ENCODE results near the gene ZBTB25. TPM values are rescaled to one million over a fixed set of nuclear protein-coding genes. Genes with fewer than 3 reads are reported as not detected.

Gene ZBTB25
- total RNA-seq, 4 donors from 2014 or later, result 4.8 to 10.2 (median 5.6) TPM

DNA sequence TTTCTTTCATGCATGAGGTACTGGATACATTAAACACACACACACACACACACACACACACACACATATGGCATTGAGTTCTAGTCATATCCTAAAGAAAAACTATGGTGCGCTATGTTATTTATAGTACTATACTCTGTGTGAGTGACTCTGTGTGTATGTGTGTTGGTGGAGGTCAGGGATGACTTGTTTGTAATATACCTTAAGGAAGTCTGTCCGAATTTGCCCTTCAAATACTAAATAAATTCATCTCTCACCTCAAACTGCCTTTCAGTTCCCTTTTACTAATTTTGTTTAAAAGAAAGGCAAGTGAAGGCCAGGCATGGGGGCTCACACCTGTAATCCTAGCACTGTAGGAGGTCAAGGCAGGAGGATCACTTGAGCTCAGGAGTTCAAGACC, 40.4 kb downstream of the ZBTB25 start:
- Histone ChIP-seq H3K27me3 (no peaks in the 10 kb centered on the region), H3K4me1 (peaks cover 5 to 29% (median 12%) of the 10 kb centered on the region in 4 donors), H3K36me3 (no peaks in the 10 kb centered on the region), H3K4me3 (no peak overlapping the region), H3K27ac (no peak overlapping the region), H3K9me3 (no peaks in the 10 kb centered on the region)
- in situ Hi-C loops (cut with MboI; ENCODE audit: low pct_ligation_motif_present in 1 of 4, low pct_unique_long_range_greater_than_20kb in 1 of 4, low sequenced_read_pairs in 3 of 4) (no loop called here), intact Hi-C loops (cut with DNase I; ENCODE audit: low total_unique reads) (no loop called here)
- TF ChIP-seq, protein P1, sequence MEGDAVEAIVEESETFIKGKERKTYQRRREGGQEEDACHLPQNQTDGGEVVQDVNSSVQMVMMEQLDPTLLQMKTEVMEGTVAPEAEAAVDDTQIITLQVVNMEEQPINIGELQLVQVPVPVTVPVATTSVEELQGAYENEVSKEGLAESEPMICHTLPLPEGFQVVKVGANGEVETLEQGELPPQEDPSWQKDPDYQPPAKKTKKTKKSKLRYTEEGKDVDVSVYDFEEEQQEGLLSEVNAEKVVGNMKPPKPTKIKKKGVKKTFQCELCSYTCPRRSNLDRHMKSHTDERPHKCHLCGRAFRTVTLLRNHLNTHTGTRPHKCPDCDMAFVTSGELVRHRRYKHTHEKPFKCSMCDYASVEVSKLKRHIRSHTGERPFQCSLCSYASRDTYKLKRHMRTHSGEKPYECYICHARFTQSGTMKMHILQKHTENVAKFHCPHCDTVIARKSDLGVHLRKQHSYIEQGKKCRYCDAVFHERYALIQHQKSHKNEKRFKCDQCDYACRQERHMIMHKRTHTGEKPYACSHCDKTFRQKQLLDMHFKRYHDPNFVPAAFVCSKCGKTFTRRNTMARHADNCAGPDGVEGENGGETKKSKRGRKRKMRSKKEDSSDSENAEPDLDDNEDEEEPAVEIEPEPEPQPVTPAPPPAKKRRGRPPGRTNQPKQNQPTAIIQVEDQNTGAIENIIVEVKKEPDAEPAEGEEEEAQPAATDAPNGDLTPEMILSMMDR (IDR thresholded peaks at IDR 0.05), result no peak
- no peak for TF ChIP-seq POLR2A (IDR thresholded peaks at IDR 0.05)
- no peak for TF ChIP-seq EP300 (IDR thresholded peaks at IDR 0.05; ENCODE audit: low read depth)
- TF ChIP-seq POLR2AphosphoS5 (IDR thresholded peaks at IDR 0.05), result no peak
- no peak for DNase-seq
- WGBS, 2 donors (ENCODE audit: low coverage in 1 of 2), result 83 to 85% methylated on average over 2 of the region's 2 CpGs

DNA sequence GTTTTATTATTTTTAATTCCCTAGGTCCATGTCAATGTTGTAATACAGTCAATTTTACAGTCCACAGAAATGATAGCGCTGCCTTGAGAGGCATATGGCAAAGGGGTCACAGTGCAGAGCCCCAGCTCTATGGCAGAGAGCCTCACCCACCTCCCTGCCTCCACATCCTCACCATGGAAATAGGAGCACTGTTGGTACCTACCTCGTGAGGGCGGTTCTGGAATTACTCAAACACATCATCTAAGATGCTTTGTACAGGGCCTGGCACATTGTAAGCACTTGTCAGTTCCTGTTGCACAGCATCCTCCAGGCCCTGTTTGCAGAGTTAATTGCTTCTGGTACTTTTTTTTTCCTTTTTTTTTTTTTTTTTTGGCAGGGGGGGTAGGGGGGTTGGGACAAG, 42.4 kb downstream of the ZBTB25 start:
- Histone ChIP-seq H3K36me3 (no peaks in the 10 kb centered on the region), H3K9me3 (no peaks in the 10 kb centered on the region), H3K27ac (no peak overlapping the region), H3K27me3 (no peaks in the 10 kb centered on the region), H3K4me3 (no peak overlapping the region), H3K4me1 (peaks cover 5 to 13% (median 6%) of the 10 kb centered on the region in 4 donors)
- in situ Hi-C loops (cut with MboI; ENCODE audit: low pct_ligation_motif_present in 1 of 4, low pct_unique_long_range_greater_than_20kb in 1 of 4, low sequenced_read_pairs in 3 of 4), result no loop called here
- no peak for TF ChIP-seq POLR2A (IDR thresholded peaks at IDR 0.05)
- no peak for TF ChIP-seq POLR2AphosphoS5 (IDR thresholded peaks at IDR 0.05)
- TF ChIP-seq, protein P1 (IDR thresholded peaks at IDR 0.05), result no peak
- TF ChIP-seq EP300 (IDR thresholded peaks at IDR 0.05; ENCODE audit: low read depth), result no peak
- 90 to 100% methylated on average over 2 to 3 of the region's 3 CpGs for WGBS, 2 donors (ENCODE audit: low coverage in 1 of 2)
- no peak for DNase-seq
- intact Hi-C loops (cut with DNase I; ENCODE audit: low total_unique reads), result no loop called here

DNA sequence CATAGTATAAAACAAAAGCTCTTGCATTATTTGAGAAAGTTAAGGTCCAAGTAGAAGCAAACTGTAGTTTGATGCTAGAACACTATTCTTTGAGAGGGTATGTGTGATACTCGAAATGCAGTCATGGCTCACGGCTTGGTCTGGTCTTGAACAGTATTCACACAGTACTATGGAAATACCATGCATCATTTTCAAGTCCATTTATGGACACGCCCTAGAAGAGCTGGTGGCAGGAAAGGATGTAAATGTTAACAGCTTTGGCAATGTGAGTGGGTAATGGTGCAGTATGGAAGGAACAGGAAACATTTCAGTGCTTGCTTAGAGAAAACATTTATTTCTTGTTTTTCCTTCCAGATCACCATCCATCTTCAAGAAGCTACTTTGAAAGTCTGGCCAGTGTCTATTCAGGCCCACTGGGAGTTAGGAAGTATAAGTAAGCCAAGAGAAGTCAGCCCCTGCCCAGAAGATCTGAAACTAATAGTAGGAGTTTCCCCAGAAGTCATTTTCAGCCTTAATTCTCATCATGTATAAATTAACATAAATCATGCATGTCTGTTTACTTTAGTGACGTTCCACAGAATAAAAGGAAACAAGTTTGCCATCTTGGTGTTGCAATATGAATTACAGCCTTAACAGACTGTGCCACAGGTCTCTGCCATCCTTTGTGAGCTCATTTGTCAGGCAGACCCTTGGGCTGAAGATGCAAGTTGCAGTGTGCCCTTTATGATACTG, 44.1 kb downstream of the ZBTB25 start:
- no peaks in the 10 kb centered on the region for H3K27me3 ChIP-seq
- H3K36me3 ChIP-seq, result peaks cover 0 to 4% (median 0%) of the 10 kb centered on the region in 4 donors
- H3K4me3 ChIP-seq, result no peak overlapping the region
- in situ Hi-C loops (cut with MboI; ENCODE audit: low pct_ligation_motif_present in 1 of 4, low pct_unique_long_range_greater_than_20kb in 1 of 4, low sequenced_read_pairs in 3 of 4), result no loop called here
- TF ChIP-seq POLR2A (IDR thresholded peaks at IDR 0.05), result no peak
- TF ChIP-seq, protein P1 (IDR thresholded peaks at IDR 0.05), result no peak
- no peak for TF ChIP-seq POLR2AphosphoS5 (IDR thresholded peaks at IDR 0.05)
- no peak for TF ChIP-seq EP300 (IDR thresholded peaks at IDR 0.05; ENCODE audit: low read depth)
- peaks cover under 1 to 5% (median 3%) of the 10 kb centered on the region in 4 donors for H3K4me1 ChIP-seq
- no peak for DNase-seq
- H3K9me3 ChIP-seq, result no peaks in the 10 kb centered on the region
- intact Hi-C loops (cut with DNase I; ENCODE audit: low total_unique reads), result no loop called here
- WGBS, 2 donors (ENCODE audit: low coverage in 1 of 2), result 59 to 72% methylated on average over 4 of the region's 4 CpGs
- H3K27ac ChIP-seq, result no peak overlapping the region

DNA sequence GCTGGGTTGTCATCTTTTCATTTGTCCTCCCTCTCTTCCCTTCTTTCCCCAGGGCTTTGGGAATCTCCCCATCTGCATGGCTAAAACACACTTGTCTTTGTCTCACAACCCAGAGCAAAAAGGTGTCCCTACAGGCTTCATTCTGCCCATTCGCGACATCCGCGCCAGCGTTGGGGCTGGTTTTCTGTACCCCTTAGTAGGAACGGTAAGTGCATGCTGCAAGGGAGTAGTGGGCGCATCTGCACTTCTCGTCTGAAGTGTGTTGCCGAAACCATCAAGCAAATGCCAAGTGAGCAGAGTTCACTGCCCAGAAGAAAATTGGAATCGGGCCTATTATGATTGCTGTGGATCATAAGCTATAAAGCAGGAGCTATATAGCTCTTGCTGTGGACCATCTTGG, 49.0 kb downstream of the ZBTB25 start:
- intact Hi-C loops (cut with DNase I; ENCODE audit: low total_unique reads) (no loop called here), in situ Hi-C loops (cut with MboI; ENCODE audit: low pct_ligation_motif_present in 1 of 4, low pct_unique_long_range_greater_than_20kb in 1 of 4, low sequenced_read_pairs in 3 of 4) (no loop called here)
- 93 to 100% methylated on average over 1 to 10 of the region's 10 CpGs for WGBS, 2 donors (ENCODE audit: low coverage in 1 of 2)
- Histone ChIP-seq H3K4me1 (no peaks in the 10 kb centered on the region), H3K9me3 (no peaks in the 10 kb centered on the region), H3K27ac (no peak overlapping the region), H3K4me3 (no peak overlapping the region), H3K27me3 (no peaks in the 10 kb centered on the region), H3K36me3 (peaks cover 0 to 14% (median 4%) of the 10 kb centered on the region in 4 donors)
- TF ChIP-seq POLR2AphosphoS5 (IDR thresholded peaks at IDR 0.05), result no peak
- TF ChIP-seq, protein P1 (IDR thresholded peaks at IDR 0.05), result no peak
- no peak for TF ChIP-seq EP300 (IDR thresholded peaks at IDR 0.05; ENCODE audit: low read depth)
- no peak for TF ChIP-seq POLR2A (IDR thresholded peaks at IDR 0.05)
- DNase-seq, result no peak

All from transverse colon (tissue), 4 donors.